GM10248 (cell line): ENCODE results near the gene NHS.

Source experiments
- CTCF ChIA-PET: fragments of 300-600 bp; sonication (Branson Sonifier 250); formaldehyde crosslinking; extraction: SDS; loops from one replicate; lab custom pipeline; 2021; ENCODE audit warnings: antibody characterized with exemption; lab: Yijun Ruan, JAX
- POLR2A ChIA-PET: fragments of 350-650 bp; sonication (Branson Sonifier 250); formaldehyde crosslinking; extraction: SDS; loops from one replicate; lab custom pipeline; 2020; ENCODE audit warnings: antibody characterized with exemption; lab: Yijun Ruan, JAX
- DNase-seq: peaks from one replicate; pipeline ENCODE4 v3.0.0; 2012; ENCODE audit errors: extremely low spot score
- CTCF ChIP-seq: IDR thresholded peaks from 2 replicates; pipeline ENCODE4 v1.5.1; 2012; ENCODE audit warnings: mild to moderate bottlenecking, low read depth; ENCODE audit errors: extremely low read depth, missing control alignments, control extremely low read depth

Gene NHS

GRCh38 chrX:17591741-17592110, 216.7 kb downstream of the NHS start:
- no peak for TF ChIP-seq CTCF
- ChIA-PET POLR2A (no interaction called here), CTCF (interaction anchor here (1.0 to 2.5 kb wide), 10 partner anchors 11 to 471 kb away, joined by 3 to 17 read pairs (median 4); no protein-coding TSS in a partner anchor)
- no peak for DNase-seq

GRCh38 chrX:17592117-17592516, 217.1 kb downstream of the NHS start:
- POLR2A ChIA-PET = no interaction called here
- no peak for DNase-seq
- TF ChIP-seq CTCF = no peak
- CTCF ChIA-PET = interaction anchor here (1.0 to 2.5 kb wide), 7 partner anchors 11 to 471 kb away, joined by 3 to 17 read pairs (median 5); no protein-coding TSS in a partner anchor

- no peak for TF ChIP-seq CTCF
- DNase-seq = no peak
- ChIA-PET POLR2A (no interaction called here), CTCF (interaction anchor here (1.0 kb wide), 1 partner anchor 14 kb away, joined by 4 read pairs; no protein-coding TSS in a partner anchor)
Measured at GRCh38 chrX:17594693-17595092, 219.7 kb downstream of the NHS start.

GRCh38 chrX:17595456-17596035, 220.5 kb downstream of the NHS start:
- no peak for DNase-seq
- ChIA-PET CTCF (interaction anchor here (1.0 kb wide), 1 partner anchor 15 kb away, joined by 4 read pairs; no protein-coding TSS in a partner anchor), POLR2A (no interaction called here)
- TF ChIP-seq CTCF = no peak

GRCh38 chrX:17596061-17596460, 221.1 kb downstream of the NHS start:
- no peak for DNase-seq
- no peak for TF ChIP-seq CTCF
- ChIA-PET POLR2A (no interaction called here), CTCF (no interaction called here)

DNA sequence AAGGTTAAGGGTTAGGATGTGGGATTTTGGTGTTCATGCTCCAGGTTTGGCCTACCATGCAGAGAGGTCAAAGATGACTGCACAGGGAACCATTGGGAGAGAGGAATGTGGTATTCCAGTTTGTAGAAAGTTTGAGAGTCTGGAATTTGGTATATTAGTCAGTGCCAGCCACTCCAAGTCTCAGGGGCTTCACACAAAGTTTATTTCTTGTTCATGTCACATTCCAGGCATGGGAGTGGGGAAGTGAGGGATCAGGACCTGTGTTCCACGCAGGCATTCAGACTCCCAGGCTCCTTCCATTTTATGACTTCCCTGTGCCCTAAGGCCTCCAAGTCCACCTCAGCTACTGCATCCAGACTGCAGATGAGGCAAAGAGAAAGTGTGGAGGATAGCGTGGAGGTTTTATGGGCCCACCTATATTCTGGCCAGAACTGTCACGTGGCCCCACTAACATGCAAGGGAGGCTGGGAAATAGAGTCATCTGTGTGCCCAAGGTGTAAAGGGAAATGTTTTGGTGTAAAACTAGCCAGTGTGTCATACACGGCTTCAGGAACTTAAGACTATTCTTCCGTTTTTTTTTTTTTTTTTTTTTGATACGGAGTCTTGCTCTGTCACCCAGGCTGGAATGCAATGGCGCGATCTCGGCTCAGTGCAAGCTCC, 221.7 kb downstream of the NHS start:
- TF ChIP-seq CTCF = no peak
- no peak for DNase-seq
- POLR2A ChIA-PET = no interaction called here
- CTCF ChIA-PET = no interaction called here
